Peyer's patch (tissue), 4 donors: ENCODE results near the gene WDR86. TPM values are rescaled to one million over a fixed set of nuclear protein-coding genes. Genes with fewer than 3 reads are reported as not detected.

Source experiments
- DNase-seq, 3 donors: peaks; one replicate each; pipeline ENCODE4 v3.0.0-alpha.2; 2017 to 2019
- H3K27ac ChIP-seq, 4 donors: fragments of 200-600 bp; sonication (generic); one replicate each; pipeline ENCODE4 v1.5.1; 2016 to 2019
- H3K27me3 ChIP-seq, 2 donors: fragments of 200-600 bp; sonication (generic); one replicate each; pipeline ENCODE4 v1.5.1; 2019
- H3K36me3 ChIP-seq, 3 donors: fragments of 200-600 bp; sonication (generic); one replicate each; pipeline ENCODE4 v1.5.1; 2016 to 2019
- H3K4me1 ChIP-seq, 4 donors: fragments of 200-600 bp; sonication (generic); one replicate each; pipeline ENCODE4 v1.5.1; 2016 to 2019
- H3K4me3 ChIP-seq, 4 donors: fragments of 200-600 bp; sonication (generic); 1 replicate in 3 of 4; 2 replicates in 1 of 4; pipeline ENCODE4 v1.5.1; 2016 to 2019; ENCODE audit warnings: mild to moderate bottlenecking in 1 of 4
- H3K9me3 ChIP-seq, 4 donors: fragments of 200-600 bp; sonication (generic); one replicate each; pipeline ENCODE4 v1.5.1; 2016 to 2019; ENCODE audit warnings: mild to moderate bottlenecking in 1 of 4
- CTCF ChIP-seq, 6 experiments: fragments of 450-650 bp in 4 of 6; fragments of 200-600 bp in 2 of 6; sonication (generic) in 1 of 6; IDR thresholded peaks; one replicate each; pipeline ENCODE4 v1.5.1; 2017 to 2019; ENCODE audit warnings: antibody characterized with exemption in 6 of 6, mild to moderate bottlenecking in 3 of 6, moderate library complexity in 1 of 6
- POLR2A ChIP-seq, 2 donors: fragments of 450-650 bp; IDR thresholded peaks; one replicate each; pipeline ENCODE4 v1.5.1; 2017; ENCODE audit warnings: antibody characterized with exemption in 2 of 2, mild to moderate bottlenecking in 2 of 2, moderate library complexity in 2 of 2
- total RNA-seq, 4 donors: library from RNA; depleted of rRNA; stranded (reverse); fragments of >200 nt; gene quantifications; one replicate each; pipeline ENCODE4 v1.1.0, GENCODE V29; 2016

WDR86 gene
- total RNA-seq, 4 donors from 2014 or later: 5.9 to 13.2 (median 6.6) TPM; not detected in 1

DNA sequence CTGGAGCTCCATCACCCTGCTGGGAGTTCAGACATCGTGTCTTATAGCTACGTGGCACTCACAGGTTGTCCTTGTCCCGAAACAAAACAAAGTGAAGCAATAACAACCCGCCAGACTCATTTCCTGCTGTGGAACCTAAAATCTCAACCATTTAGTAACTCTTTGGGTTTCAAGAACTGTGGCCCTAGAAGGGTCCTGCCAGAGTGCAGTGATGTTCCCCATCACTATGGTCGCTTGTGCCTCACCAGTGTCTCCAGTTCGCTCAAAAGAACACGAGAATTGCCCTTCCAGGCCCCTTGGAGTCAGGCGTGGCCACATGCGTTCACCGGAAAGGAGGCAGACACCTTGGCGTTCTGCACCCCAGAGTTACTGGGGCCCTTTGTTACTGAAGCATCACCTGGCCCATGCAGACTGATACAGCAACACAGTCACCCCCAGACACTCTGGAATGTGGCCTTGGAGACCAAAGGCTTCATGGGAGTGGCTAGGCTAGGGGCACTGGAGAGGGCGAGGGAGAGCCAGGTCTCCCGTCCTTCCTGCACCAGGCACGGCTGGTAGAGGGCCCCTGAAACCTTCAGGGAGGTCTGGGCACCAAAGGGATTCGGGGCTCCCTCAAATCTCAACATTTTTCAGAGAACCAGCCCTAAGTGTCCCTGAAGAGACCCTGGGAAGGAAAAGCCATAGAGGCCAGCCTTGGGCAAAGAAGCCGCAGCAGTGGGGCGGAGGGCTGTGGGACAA is 29.2 kb upstream of the WDR86 start:
- H3K9me3 ChIP-seq: no peaks in the 10 kb centered on the region
- TF ChIP-seq POLR2A (IDR thresholded peaks at IDR 0.05) (no peak), CTCF (IDR thresholded peaks at IDR 0.05) (no peak)
- no peak for DNase-seq
- peaks cover 0 to 19% (median 0%) of the 10 kb centered on the region in 4 donors for H3K4me1 ChIP-seq
- no peak overlapping the region for H3K27ac ChIP-seq
- no peaks in the 10 kb centered on the region for H3K27me3 ChIP-seq
- no peak overlapping the region for H3K4me3 ChIP-seq
- no peaks in the 10 kb centered on the region for H3K36me3 ChIP-seq

- DNase-seq: no peak
- no peaks in the 10 kb centered on the region for H3K9me3 ChIP-seq
Observed at GRCh38 chr7:151437866-151438516, 28.2 kb upstream of the WDR86 start.

DNA sequence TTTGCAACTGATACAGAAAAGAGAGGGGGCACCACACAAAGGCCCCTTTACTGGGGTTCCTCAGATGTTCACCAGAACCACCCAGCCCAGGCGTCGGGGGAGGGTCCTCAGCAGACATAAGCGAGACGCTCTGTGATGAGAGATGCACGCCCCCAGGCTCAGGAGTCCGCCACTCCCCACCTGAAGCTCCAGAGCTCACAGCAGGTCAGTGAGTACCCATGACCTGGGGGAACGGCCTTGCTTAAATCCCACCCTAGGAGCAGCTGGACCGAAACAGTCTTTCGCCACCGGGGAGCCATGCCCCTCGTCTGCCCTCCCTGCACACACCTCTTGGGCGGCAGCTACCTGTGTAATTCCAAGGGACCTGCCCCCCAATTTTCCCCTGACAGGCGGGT is 27.3 kb upstream of the WDR86 start:
- no peaks in the 10 kb centered on the region for H3K27me3 ChIP-seq
- no peaks in the 10 kb centered on the region for H3K9me3 ChIP-seq
- H3K36me3 ChIP-seq: no peaks in the 10 kb centered on the region
- peaks cover 0 to 19% (median 0%) of the 10 kb centered on the region in 4 donors for H3K4me1 ChIP-seq
- no peak overlapping the region for H3K4me3 ChIP-seq
- no peak overlapping the region for H3K27ac ChIP-seq
- DNase-seq: no peak
- no peak for TF ChIP-seq POLR2A (IDR thresholded peaks at IDR 0.05)
- TF ChIP-seq CTCF (IDR thresholded peaks at IDR 0.05): no peak

More at GRCh38 chr7:151437866-151438516, 28.2 kb upstream of the WDR86 start:
- no peaks in the 10 kb centered on the region for H3K27me3 ChIP-seq
- H3K36me3 ChIP-seq: no peaks in the 10 kb centered on the region
- peaks cover 0 to 19% (median 0%) of the 10 kb centered on the region in 4 donors for H3K4me1 ChIP-seq
- TF ChIP-seq POLR2A (IDR thresholded peaks at IDR 0.05) (no peak), CTCF (IDR thresholded peaks at IDR 0.05) (no peak)
- H3K27ac ChIP-seq: no peak overlapping the region
- H3K4me3 ChIP-seq: no peak overlapping the region

- DNase-seq: no peak
- no peaks in the 10 kb centered on the region for H3K9me3 ChIP-seq
- peak overlapping the region in 2 of 4 donors; percentile 39 to 48 for H3K27ac ChIP-seq
- TF ChIP-seq CTCF (IDR thresholded peaks at IDR 0.05) (no peak), POLR2A (IDR thresholded peaks at IDR 0.05) (no peak)
- H3K36me3 ChIP-seq: no peaks in the 10 kb centered on the region
- no peak overlapping the region for H3K4me3 ChIP-seq
- no peaks in the 10 kb centered on the region for H3K27me3 ChIP-seq
- H3K4me1 ChIP-seq: peaks cover 0 to 19% (median 0%) of the 10 kb centered on the region in 4 donors
Observed at GRCh38 chr7:151436446-151437158, 26.8 kb upstream of the WDR86 start.

GRCh38 chr7:151435971-151436370 is 26.1 kb upstream of the WDR86 start:
- no peaks in the 10 kb centered on the region for H3K27me3 ChIP-seq
- DNase-seq: no peak
- no peaks in the 10 kb centered on the region for H3K9me3 ChIP-seq
- H3K36me3 ChIP-seq: no peaks in the 10 kb centered on the region
- no peak overlapping the region for H3K4me3 ChIP-seq
- TF ChIP-seq CTCF (IDR thresholded peaks at IDR 0.05): no peak
- no peak for TF ChIP-seq POLR2A (IDR thresholded peaks at IDR 0.05)
- no peak overlapping the region for H3K27ac ChIP-seq
- H3K4me1 ChIP-seq: peaks cover 0 to 16% (median 0%) of the 10 kb centered on the region in 4 donors
